ENCODE results near the gene HAUS8.

GRCh38 chr19:17025991-17026658, 49.1 kb downstream of the HAUS8 start:
- no peak for TF ChIP-seq CTCF (conservative IDR thresholded peaks at IDR 0.05; ENCODE audit: low read depth, low read length)
- no peak for TF ChIP-seq EZH2 (IDR thresholded peaks at IDR 0.05; ENCODE audit: borderline replicate concordance, low read depth, low read length, poor library complexity, severe bottlenecking)

Measured in A673 (cell line).